AG10803 (cell line): ENCODE results near the gene RAD17.
"Not testable (repeated sequence)": the region's sequence is repeated elsewhere in the genome, so short reads cannot be mapped to it uniquely, and the experiment has no call there.

Experiments
- DNase-seq: peaks from one replicate; pipeline ENCODE4 v3.0.0; 2010; ENCODE audit warnings: low read depth
- H3K4me3 ChIP-seq: 2 replicates; pipeline ENCODE4 v1.5.1; 2011; ENCODE audit warnings: mild to moderate bottlenecking, low read length, control low read depth
- CTCF ChIP-seq: conservative IDR thresholded peaks from 2 replicates; pipeline ENCODE4 v1.5.1; 2011; ENCODE audit warnings: mild to moderate bottlenecking, low read length, control low read depth, inconsistent platforms

RAD17 gene

DNA sequence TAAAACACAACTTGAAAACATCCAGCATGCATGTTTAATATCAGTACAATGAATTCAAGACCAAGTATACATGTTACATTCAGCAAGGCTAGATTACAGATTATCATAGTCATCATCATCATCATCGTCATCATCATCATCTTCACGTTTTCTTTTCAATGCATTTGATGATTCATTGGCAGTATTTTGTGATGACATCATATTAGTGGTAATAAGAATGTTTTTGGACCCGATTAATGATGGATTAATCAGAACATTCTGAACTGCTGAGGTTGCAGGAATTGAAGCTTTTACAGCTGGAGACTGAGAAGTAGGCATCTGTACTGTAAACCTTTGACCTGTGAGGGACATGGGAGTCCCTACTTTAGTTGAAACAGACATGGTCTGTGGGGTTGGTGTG, 4.8 kb upstream of the RAD17 start:
- H3K4me3 ChIP-seq = no peak overlapping the region
- no peak for DNase-seq
- no peak for TF ChIP-seq CTCF

DNA sequence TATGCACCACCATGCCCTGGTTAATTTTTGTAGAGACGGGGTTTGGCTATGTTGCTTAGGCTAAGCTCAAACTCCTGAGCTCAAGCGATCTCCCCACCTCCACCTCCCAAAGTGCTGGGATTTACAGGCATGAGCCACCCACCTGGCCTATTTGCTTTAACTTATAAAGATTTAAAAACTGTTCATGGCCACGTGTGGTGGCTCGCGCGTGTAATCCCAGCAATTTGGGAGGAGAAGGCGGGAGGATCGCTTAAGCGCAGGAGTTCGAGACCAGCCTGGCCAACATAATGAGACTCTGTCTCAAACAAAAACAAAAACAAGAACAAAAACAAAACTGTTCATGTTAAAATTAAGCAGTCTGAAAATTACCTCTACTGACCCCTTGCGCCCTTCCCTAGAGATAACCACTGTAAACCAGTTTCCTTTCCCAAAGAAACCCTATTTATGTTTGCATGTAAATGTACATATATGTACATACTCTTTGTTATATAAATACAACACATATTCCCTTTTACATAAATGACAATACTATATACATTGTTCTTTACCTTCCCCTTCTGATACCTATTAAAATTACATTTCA, 1.8 kb upstream of the RAD17 start:
- H3K4me3 ChIP-seq = peak overlapping the region; percentile 96
- TF ChIP-seq CTCF = no peak
- no peak for DNase-seq

- no peak for DNase-seq
- TF ChIP-seq CTCF = no peak
- H3K4me3 ChIP-seq = peak overlapping the region; percentile 96
Observed at GRCh38 chr5:69368458-69369339, 919 bp upstream of the RAD17 start.

GRCh38 chr5:69370335-69370734, 717 bp downstream of the RAD17 start:
- not testable (repeated sequence) for DNase-seq

DNA sequence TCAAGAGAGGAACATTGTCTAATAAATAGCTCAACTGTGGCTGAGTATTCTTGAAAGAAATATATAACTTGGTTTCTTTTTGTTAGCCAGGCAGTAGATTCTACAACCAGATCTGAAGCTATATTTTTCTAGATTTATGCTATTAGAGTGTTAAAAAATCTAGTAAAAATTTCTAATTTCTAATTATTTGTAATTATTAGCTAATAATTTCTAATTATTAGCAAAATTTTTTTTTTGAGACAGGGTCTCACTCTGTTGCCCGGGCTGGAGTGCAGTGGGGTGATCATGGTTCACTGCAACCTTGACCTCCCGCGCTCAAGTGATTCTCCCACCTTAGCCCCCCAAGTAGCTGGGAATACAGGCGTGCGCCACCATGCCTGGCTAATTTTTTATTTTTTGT, 2.8 kb downstream of the RAD17 start:
- TF ChIP-seq CTCF = no peak
- no peak overlapping the region for H3K4me3 ChIP-seq

More at GRCh38 chr5:69370335-69370734, 717 bp downstream of the RAD17 start:
- peak overlapping the region; percentile 96 for H3K4me3 ChIP-seq

DNA sequence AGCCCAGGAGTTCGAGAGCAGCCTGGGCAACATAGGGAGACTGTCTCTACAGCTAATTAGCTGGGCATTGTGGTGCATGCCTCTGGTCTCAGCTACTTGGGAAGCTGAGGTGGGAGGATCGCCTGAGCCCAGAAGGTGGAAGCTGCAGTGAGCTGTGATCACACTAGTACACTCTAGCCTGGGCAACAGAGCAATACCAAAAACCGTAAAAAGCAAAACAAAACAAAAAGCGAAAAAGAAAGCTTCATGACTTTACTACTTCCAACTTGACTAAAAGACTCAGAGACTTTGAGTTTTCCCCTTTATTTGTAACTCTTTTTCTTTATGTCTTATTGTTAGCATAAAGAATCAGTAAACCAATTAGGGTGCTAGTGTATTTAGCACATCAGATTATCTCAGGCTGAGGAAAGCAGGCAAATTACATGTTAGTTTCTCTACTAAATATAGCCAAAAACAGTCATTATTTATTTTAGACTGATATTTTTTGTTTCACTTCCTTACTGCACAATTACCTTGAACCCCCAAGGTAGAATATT, 5.4 kb downstream of the RAD17 start:
- TF ChIP-seq CTCF = no peak
- H3K4me3 ChIP-seq = no peak overlapping the region

More for the DNA sequence above, 2.8 kb downstream of the RAD17 start:
- DNase-seq = no peak

DNA sequence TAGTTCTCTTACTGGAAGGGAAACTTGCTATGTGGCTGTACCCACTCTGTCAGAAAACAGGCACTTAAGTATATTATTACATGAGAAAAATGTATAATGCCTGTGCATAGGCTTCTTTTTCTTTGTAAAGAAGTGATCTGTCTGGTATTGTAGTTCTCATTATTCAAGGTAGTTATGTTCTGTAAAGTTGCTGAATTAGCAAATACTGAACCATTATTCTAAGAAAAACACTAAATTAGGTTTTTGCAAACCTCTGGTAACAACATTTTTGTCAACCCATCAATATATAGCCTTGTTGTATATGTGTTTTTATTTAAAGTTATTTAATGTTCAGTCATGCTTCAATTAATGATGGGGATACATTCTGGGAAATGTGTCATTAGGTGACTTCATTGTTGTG, 8.8 kb downstream of the RAD17 start:
- TF ChIP-seq CTCF = no peak
- no peak overlapping the region for H3K4me3 ChIP-seq
- DNase-seq = no peak

More for the DNA sequence above, 5.4 kb downstream of the RAD17 start:
- DNase-seq = no peak
